ENCODE measurements around the gene CCR9.

DNA sequence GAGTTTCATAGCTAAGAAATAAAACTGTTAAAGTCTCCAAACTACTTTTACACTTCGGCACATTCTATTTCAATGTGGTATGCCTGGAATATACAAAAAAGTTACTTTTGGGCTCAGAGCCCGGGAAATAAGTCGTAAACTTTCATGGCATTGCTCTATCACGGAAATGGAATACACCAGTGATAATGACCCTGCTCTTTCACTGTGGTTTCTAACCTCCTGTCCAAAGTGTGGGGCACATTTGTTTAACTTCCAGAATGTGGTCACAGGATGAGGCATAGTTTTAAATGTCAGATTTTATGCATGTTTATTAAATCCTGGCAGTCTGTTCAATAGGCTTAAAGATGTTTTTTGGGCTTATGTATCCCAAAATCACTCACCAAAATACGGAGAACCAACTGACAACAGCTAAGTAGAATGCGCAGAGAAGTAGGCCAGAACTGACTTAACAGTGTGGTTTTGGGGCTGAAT lies 62.0 kb downstream of the CCR9 start:
- TF ChIP-seq EZH2 (IDR thresholded peaks at IDR 0.05) (no peak), POLR2AphosphoS5 (IDR thresholded peaks at IDR 0.05; ENCODE audit: borderline replicate concordance, low read depth, low read length) (no peak), FOXP2 (optimal IDR thresholded peaks at IDR 0.05; ENCODE audit: control extremely low read depth, extremely low read length, insufficient read depth) (no peak)
